GM23248 (cell line): ENCODE measurements around the gene KLHL6.

Experiments used
- EZH2 ChIP-seq: fragments of 200-600 bp; sonication (generic); IDR thresholded peaks from 2 replicates; pipeline ENCODE4 v1.6.1; 2018; ENCODE audit warnings: antibody characterized with exemption, mild to moderate bottlenecking; ENCODE audit not compliant: insufficient read depth, poor library complexity, severe bottlenecking
- EZH2phosphoT487 ChIP-seq: fragments of 200-600 bp; sonication (generic); IDR thresholded peaks from 2 replicates; pipeline ENCODE4 v1.6.1; 2018; ENCODE audit warnings: antibody characterized with exemption, moderate library complexity, mild to moderate bottlenecking, low read depth; ENCODE audit not compliant: insufficient read depth

DNA sequence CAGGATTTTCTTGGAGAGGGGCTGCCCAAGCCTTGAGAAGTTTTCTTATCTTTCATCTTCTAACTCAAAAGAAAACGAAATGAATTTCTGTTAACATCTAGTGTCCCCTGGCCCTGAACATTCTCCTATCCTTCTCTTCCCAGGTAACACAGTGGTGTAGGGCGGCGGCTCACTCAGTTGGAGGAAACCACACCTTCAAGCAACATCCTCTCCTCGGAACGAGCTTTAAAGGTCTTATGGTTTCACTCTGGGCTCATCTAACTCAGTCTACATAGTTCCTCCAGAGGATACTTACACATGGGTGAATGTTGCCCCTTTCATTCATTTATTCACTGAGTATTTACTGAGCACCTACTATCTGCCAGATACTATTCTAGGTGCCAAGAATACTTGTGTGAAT lies 31.0 kb upstream of the KLHL6 start:
- no peak for TF ChIP-seq EZH2
- TF ChIP-seq EZH2phosphoT487, result no peak
